Left renal pelvis (tissue), 4 donors: ENCODE data around the gene COMMD2. TPM values are rescaled to one million over a fixed set of nuclear protein-coding genes. Genes with fewer than 3 reads are reported as not detected.
A peak's percentile ranks its signal among the peaks of the same experiment; 100 is the strongest.

Source experiments
- DNase-seq, 4 donors: peaks; one replicate each; pipeline ENCODE4 v3.0.0-alpha.2; 2013; ENCODE audit warnings: low read depth in 4 of 4, low spot score in 3 of 4
- polyA plus RNA-seq, 4 donors: library from polyadenylated mRNA; unstranded; fragments of 120-200 nt; gene quantifications; one replicate each; pipeline ENCODE4 v1.2.1, GENCODE V29; 2013; ENCODE audit not compliant: insufficient read length in 4 of 4

COMMD2 gene
- polyA plus RNA-seq, 4 donors: 54.3 to 73.3 (median 64.7) TPM

DNA sequence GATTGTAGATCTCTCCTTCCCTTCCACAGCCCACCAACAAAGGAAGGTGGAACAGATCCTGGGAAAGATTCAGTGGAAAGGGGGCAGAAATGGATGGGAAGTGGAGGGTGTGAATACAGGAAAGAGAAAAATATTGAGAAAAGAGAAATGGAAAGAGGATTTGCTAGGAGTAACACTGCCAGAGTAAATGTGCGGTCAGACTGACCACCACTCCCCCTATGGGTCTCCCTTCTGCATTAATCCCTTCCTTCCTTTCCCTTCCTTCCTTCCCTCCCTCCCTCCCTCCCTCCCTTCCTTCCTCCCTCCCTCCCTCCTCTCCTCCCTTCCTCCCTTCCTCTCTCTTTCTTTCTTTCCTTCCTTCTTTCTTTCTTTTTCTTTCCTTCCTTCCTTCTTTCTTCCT, 12.0 kb upstream of the COMMD2 start:
- no peak for DNase-seq

- DNase-seq: no peak
These were observed 11.4 kb upstream of the COMMD2 start for GRCh38 chr3:149763565-149764195.

GRCh38 chr3:149753717-149754116, 1.4 kb upstream of the COMMD2 start:
- no peak for DNase-seq

DNA sequence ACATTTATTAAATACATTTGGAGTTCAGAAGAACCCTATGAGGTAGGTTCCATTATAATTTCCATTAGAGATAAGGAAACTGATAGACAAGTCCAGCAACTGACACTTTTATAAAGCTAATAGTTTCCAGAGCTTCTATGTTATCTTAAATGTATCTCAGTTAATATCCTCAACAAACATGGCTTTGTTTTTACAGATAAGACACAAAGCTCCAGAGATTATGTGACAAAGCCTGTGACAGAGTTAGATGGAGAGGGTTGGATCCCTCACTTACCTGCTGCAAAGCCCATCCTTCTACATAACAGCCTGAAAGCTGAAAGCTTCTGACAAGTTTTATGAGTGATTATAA, 473 bp upstream of the COMMD2 start:
- no peak for DNase-seq

GRCh38 chr3:149751551-149751950, 738 bp downstream of the COMMD2 start:
- DNase-seq: no peak

DNA sequence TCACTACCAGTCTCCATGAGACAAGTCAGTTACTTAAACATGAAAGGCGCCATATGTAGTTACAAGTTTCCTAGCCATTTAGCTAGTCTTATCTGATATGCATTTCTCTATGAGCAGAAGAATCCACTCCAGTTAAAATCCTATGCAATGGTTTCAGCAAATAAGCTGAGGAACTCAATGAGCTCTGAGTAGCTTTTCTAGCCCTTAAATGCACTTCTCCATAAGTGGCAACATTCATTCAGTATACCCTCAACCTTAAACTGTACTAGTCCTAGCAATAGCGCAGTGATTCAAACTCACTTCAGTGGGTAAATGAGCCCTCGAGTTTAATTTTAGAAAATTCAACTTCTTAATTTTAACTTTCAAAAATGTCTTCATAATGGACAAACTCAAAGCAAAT, 7.7 kb downstream of the COMMD2 start:
- no peak for DNase-seq

DNA sequence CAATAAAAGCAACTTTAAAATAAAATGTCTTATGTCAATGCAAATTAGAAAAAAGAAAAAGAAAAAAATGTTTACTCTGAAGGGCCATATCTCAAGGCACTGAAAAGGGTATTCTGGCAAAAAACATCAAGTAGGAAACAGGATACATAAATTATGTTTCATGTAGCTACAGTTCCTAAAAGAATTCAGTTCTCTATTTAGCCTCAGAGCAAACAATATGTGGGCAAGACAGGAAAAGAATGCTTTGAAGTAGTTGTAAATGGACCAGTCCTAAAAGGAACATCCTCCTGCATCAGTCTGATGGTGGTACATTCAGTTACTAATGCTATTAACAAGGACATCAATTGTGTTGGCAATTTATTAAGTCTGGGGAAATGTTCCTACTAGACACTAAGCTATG, 8.1 kb downstream of the COMMD2 start:
- no peak for DNase-seq

DNA sequence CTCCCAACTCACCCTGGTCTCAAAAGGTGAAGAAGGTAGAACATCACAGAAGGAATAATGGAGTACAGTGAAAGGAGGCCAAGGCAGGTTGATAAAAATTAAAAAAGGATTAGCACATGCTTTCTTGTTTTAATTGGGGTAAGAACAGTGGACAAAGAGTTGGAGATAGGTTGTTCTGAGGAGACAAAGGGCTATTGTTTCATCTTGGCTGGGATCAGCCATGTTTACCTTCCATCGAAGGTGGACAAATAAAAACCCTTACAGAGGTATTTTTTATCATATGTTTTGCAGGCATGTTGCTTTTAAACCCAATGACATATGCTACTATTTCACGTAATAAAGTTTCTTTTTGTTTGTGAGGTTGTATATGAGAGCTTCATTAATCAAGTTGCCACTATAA, 12.9 kb downstream of the COMMD2 start:
- DNase-seq: no peak

DNA sequence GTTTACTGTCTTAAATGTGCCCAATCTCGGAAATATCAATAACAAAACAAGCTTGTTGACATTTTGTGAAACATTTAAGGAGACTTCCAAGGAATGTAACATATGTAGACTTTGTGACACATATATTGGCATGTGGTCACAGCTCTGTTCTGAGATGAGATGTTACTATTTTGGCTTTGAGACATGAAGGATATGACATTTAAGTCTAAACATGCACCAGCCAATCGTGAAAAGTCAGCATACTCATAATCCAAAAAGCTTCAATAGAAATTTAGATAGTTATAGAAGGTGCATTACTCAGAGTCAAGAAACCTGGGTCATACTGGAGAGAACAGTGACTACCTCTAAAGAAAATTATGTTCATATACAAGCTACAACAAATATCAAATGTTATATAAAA, 13.4 kb downstream of the COMMD2 start:
- DNase-seq: no peak

GRCh38 chr3:149736953-149737205, 15.4 kb downstream of the COMMD2 start:
- no peak for DNase-seq

DNA sequence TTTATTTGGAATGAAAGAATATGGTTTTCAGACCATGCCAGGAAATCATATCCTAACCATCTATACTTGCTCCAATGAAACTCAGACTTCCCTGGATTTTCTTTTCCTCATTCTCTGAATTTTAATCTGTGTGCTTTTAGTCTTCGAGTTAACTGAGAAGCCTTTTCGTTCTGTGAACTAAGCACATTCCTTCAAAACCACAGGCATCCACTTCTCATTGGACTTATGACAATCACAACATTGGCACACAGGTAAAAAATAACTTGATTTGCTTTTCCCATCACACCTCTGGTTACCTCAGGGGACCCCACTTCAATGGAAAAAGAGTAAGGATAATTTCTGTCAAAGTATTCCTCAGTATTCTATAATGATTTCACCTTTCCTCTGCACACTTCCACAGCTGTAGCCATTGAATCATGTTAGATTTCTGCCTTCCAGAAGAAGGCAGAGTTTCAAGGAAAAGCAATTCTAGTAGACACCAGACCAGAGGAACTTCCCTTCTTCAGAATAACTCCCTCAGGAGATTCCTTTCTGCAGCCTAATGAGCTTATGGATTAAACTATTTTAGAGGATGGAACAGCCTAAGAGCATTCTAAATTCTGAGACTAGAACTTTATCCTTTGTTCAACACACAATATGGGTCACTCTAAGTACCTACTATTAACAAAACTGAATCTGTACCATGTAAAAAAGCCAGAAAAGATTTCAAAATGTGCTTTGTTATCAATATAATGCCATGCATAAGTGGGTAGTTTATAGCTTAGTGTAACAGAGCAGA, 15.9 kb downstream of the COMMD2 start:
- no peak for DNase-seq

DNA sequence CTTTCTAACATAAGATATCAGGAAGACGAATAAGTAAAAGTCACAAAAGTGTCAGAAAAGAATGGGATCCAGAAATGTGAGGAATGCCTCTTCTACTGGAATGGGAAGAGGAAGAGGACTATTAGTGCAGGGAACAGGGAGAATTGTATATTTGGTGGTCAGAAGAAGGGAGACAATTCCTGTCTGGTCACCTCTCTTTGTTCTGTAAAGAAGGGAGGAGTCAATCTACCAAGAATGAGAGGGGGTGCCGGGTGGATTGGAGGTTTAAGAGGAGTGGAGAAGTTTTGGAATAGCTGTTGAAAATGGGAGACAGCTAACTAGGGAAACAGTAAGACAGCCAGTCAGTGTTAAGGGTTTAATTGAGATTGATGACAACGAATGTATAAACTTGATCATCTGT, 20.1 kb downstream of the COMMD2 start:
- no peak for DNase-seq

DNA sequence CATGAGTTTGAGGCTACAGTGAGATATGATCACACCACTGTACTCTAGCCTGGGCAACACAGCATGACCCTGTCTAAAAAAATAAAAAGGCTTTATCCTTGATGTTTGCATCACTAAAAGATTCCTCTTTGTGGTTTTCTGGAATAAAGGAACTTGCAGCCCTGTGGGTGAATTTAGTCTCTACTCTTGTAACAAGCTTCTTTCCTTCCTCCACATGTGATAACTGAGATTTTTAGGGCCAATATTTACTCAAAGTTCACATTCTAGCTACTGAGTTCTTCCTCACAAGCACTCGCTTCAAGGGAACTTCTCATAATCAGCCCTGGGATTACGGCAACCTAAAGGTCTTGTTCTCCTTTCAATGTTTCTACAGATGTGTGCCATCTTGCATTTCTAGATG, 24.6 kb downstream of the COMMD2 start:
- DNase-seq: no peak

- DNase-seq: no peak
These were observed 25.4 kb downstream of the COMMD2 start for GRCh38 chr3:149726716-149727407.

DNA sequence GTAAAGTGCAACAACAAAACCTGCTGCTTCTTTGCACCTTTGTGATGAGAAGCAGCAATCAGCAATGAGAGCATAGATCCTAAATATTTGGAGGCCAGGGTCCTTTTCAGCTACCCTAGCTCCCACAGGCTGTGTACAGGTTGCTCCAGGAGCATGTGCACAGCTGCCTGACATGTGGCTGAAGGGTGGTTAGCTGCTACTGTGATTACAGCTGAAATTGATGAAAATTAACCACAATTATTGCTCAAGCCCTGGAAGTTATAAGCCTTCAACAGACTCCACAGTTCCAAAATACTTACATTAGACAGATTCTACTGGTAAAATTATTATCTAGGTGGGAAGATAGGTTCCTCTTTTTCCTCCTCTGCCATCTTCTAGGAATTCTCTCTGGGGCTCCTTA, 28.5 kb downstream of the COMMD2 start:
- no peak for DNase-seq

DNA sequence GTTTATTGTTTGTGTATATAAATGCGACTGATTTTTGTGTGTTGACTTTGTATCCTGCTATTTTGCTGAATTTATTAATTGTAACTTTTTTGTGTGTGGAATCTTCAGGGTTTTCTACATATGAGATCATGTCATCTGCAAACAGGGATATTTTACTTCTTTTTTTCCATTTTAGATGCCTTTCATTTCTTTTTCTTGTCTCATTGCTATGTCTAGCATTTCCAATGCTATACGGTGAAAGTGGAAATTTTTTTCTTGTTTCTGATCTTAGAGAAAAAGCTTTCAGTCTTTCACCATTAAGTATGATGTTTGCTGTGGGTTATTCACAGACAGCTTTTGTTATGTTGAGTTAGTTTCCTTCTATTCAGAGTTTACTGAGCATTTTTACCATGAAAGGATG, 31.4 kb downstream of the COMMD2 start:
- DNase-seq: no peak

GRCh38 chr3:149717391-149718056, 34.8 kb downstream of the COMMD2 start:
- peak; percentile 31 to 60 (median 43) for DNase-seq

- no peak for DNase-seq
These were observed 35.3 kb downstream of the COMMD2 start for GRCh38 chr3:149716984-149717383.

- DNase-seq: no peak
These were observed 37.0 kb downstream of the COMMD2 start for GRCh38 chr3:149715247-149715646.

DNA sequence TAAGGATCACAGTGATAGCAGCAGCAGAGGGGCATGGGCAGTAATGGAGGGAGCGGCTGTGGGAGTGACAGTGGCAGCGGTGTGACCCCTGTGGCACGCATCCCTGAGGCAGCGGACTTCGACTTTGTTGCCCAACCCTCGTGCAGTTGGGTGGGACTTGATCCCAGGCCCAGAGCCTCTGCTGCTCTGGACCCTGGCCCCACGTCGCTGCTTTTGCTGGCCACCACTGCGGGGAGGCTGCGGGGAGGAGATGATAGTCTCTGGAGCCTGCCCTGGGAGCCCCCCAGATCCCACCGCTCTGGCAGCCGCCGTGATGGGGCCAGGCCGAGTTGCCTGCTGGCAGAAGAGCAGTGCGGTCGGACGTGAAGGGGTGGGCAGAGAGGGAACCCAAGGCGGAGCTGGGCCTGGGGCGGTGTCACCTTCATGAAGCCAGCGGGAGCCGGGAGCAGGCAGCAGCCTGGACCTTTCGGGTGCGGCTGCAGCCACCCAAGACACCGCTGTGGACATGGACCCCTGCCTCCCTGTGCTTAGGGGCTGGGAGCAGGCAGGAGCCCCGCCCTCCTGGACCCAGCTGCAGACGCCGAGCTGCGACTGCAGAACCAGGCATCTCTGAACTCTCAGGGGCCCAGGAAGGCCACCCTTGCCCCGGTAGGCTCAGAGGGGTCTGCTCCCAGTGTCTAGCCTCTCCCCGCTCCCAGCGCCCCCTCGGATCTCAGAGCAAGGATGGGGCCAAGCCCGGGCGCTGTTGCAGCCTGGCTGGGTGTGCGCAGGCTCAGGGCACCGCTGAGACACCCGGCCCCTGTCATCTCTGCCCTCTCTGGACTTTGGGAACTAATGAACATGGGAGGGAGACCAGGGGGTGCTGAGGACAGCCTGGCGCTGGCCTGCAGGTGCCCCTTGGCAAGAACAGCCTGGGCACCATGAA, 38.3 kb downstream of the COMMD2 start:
- no peak for DNase-seq

GRCh38 chr3:149706905-149707304, 45.4 kb downstream of the COMMD2 start:
- peak; percentile 3 to 29 (median 14) for DNase-seq
